Mesothelial cell of epicardium (in vitro differentiated cells): ENCODE measurements around the gene CENPF. TPM values are rescaled to one million over a fixed set of nuclear protein-coding genes. Genes with fewer than 3 reads are reported as not detected.

Experiments used
- DNase-seq, 2 experiments: peaks; one replicate each; pipeline ENCODE4 v3.0.0; 2021; ENCODE audit warnings: low spot score in 2 of 2; ENCODE audit not compliant: unreplicated experiment in 2 of 2
- H3K27ac Mint-ChIP-seq: 2 replicates; pipeline ENCODE4 v1.8.0; 2021; ENCODE audit warnings: mixed read lengths
- H3K27me3 Mint-ChIP-seq: 2 replicates; pipeline ENCODE4 v1.8.0; 2021; ENCODE audit warnings: low read depth, mixed read lengths
- H3K36me3 Mint-ChIP-seq: 2 replicates; pipeline ENCODE4 v1.8.0; 2021; ENCODE audit warnings: mixed read lengths
- H3K4me1 Mint-ChIP-seq: 2 replicates; pipeline ENCODE4 v1.8.0; 2021; ENCODE audit warnings: mixed read lengths
- H3K4me3 Mint-ChIP-seq: 2 replicates; pipeline ENCODE4 v1.8.0; 2021; ENCODE audit warnings: mild to moderate bottlenecking, moderate library complexity, mixed read lengths
- H3K9me3 Mint-ChIP-seq: 2 replicates; pipeline ENCODE4 v1.8.0; 2021; ENCODE audit warnings: mixed read lengths
- CTCF ChIP-seq: fragments of 200-600 bp; sonication (generic); IDR thresholded peaks from one replicate; pipeline ENCODE4 v1.5.0; 2021; ENCODE audit warnings: antibody characterized with exemption; ENCODE audit not compliant: unreplicated experiment
- total RNA-seq: library from RNA; stranded (reverse); gene quantifications from 3 replicates; pipeline ENCODE4 v1.2.1, GENCODE V29; 2021

CENPF gene
- total RNA-seq, 1 donor from 2014 or later: 58.1 TPM

DNA sequence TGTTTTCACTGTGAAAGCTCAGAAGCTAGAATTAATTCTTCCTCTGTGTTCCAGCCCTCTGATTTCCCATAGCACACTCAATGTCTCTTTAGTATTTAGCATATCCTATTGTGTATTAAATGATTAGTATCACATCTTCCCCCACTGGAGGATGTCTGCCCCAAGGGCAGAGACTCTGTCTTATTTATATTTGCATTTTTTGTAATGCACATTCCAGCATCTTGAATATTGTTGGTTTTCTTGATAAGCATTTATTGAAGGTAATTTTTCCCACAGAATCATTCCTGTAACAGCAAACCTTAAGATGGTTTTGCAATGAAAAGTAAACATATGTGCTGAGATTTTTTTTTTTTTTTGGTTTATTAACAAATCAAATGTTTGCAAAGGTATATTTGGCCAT is 34.1 kb downstream of the CENPF start:
- H3K27ac Mint-ChIP-seq: no peak overlapping the region
- no peaks in the 10 kb centered on the region for H3K27me3 Mint-ChIP-seq
- DNase-seq: no peak
- H3K9me3 Mint-ChIP-seq: no peaks in the 10 kb centered on the region
- H3K36me3 Mint-ChIP-seq: peaks cover 14% of the 10 kb centered on the region
- TF ChIP-seq CTCF: no peak
- H3K4me1 Mint-ChIP-seq: no peaks in the 10 kb centered on the region
- no peak overlapping the region for H3K4me3 Mint-ChIP-seq

DNA sequence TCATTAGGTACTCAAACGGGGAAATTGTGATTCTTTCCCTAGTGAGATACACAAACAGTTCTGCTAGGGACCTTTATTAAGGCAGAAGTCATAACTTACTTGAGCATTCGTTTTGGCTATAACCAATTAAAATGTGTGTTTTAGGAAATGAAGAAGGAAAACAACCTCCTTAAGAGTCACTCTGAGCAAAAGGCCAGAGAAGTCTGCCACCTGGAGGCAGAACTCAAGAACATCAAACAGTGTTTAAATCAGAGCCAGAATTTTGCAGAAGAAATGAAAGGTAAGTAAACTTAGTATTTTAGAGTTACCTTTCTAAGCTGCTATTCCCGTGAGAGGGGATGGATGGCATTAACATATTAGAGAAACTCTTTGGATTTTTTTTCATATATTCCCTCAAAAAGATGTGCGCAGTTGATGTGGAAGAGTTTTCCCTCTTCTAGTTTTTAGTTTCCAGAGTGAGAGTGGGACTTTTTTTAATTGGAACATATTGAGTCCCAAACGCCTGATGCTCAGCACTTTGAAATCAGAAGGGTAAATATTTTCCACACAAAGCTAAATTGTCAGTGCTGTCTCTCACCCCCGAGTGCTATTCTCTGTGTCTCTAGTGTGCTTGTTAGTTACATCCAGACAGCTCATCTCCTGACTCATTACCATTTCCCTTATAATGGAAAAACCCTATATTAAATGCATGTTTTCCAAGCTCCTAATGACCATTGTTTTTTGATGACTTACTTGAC is 34.9 kb downstream of the CENPF start:
- Mint-ChIP-seq H3K27me3 (no peaks in the 10 kb centered on the region), H3K27ac (no peak overlapping the region), H3K9me3 (no peaks in the 10 kb centered on the region), H3K4me3 (no peak overlapping the region), H3K4me1 (no peaks in the 10 kb centered on the region), H3K36me3 (peaks cover 14% of the 10 kb centered on the region)
- peak; percentile 69 for TF ChIP-seq CTCF
- no peak for DNase-seq

- Mint-ChIP-seq H3K36me3 (peaks cover 14% of the 10 kb centered on the region), H3K4me1 (no peaks in the 10 kb centered on the region), H3K4me3 (no peak overlapping the region), H3K27ac (no peak overlapping the region), H3K9me3 (no peaks in the 10 kb centered on the region), H3K27me3 (no peaks in the 10 kb centered on the region)
- no peak for DNase-seq
- TF ChIP-seq CTCF: no peak
Measured at GRCh38 chr1:214638459-214638807, 35.4 kb downstream of the CENPF start.

DNA sequence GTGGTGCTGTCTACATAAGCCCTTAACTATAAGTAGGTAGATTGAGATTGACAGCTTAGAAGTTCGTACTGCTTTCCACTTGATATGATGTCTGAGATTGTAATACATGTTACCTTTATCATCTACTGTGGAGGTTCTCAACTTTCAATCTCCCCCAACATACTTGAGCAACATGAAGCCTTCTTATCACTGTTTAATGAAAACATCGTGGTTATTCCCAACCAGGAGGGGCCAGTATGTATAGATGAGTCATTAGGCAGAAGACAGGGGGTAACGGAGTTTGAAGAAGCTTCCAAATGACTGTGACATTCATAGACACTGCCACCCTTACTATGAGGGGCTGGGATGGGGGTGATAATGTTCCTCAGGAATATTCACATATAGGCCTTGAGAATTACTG is 36.0 kb downstream of the CENPF start:
- Mint-ChIP-seq H3K36me3 (peaks cover 15% of the 10 kb centered on the region), H3K9me3 (no peaks in the 10 kb centered on the region), H3K27ac (no peak overlapping the region), H3K27me3 (no peaks in the 10 kb centered on the region), H3K4me3 (no peak overlapping the region), H3K4me1 (no peaks in the 10 kb centered on the region)
- DNase-seq: no peak
- TF ChIP-seq CTCF: no peak

- no peaks in the 10 kb centered on the region for H3K9me3 Mint-ChIP-seq
- no peak for TF ChIP-seq CTCF
- no peaks in the 10 kb centered on the region for H3K4me1 Mint-ChIP-seq
- no peaks in the 10 kb centered on the region for H3K27me3 Mint-ChIP-seq
- no peak overlapping the region for H3K27ac Mint-ChIP-seq
- no peak overlapping the region for H3K4me3 Mint-ChIP-seq
- DNase-seq: no peak
- peaks cover 22% of the 10 kb centered on the region for H3K36me3 Mint-ChIP-seq
Measured at GRCh38 chr1:214640431-214641213, 37.6 kb downstream of the CENPF start.
